Body of pancreas (tissue), 4 donors: ENCODE results near the gene USP6NL. TPM values are rescaled to one million over a fixed set of nuclear protein-coding genes. Genes with fewer than 3 reads are reported as not detected.

Experiments
- ATAC-seq: fragments of 150-250 bp; one replicate; pipeline ENCODE4 v1.9.1; 2016
- DNase-seq, 4 donors: peaks; one replicate each; pipeline ENCODE4 v3.0.0-alpha.2; 2019
- H3K27ac ChIP-seq, 4 donors: fragments of 200-600 bp; sonication (generic); 1 replicate in 3 of 4; 2 replicates in 1 of 4; pipeline versions ENCODE4 v1.5.1 to v1.6.1; 2016 to 2019; ENCODE audit warnings: mild to moderate bottlenecking in 1 of 4, mixed read lengths in 1 of 4, moderate library complexity in 1 of 4
- H3K27me3 ChIP-seq, 2 donors: fragments of 200-600 bp; sonication (generic); one replicate each; pipeline ENCODE4 v1.6.0; 2016; ENCODE audit warnings: mild to moderate bottlenecking in 1 of 2
- H3K36me3 ChIP-seq, 2 donors: fragments of 200-600 bp; sonication (generic); replicated peaks in 1 of 2; 2 replicates each; pipeline ENCODE4 v1.5.1; 2016; ENCODE audit warnings: low read depth in 2 of 2; ENCODE audit not compliant: insufficient read depth in 1 of 2
- H3K4me1 ChIP-seq: fragments of 200-600 bp; sonication (generic); one replicate; pipeline ENCODE4 v1.6.0; 2016
- H3K4me3 ChIP-seq, 2 donors: fragments of 200-600 bp; sonication (generic); 1 replicate in 1 of 2; 2 replicates in 1 of 2; pipeline ENCODE4 v1.5.1; 2016 to 2019
- H3K9me3 ChIP-seq, 3 donors: fragments of 200-600 bp; sonication (generic); 1 replicate in 2 of 3; 2 replicates in 1 of 3; pipeline ENCODE4 v1.5.1; 2016
- POLR2A ChIP-seq, 3 donors: fragments of 450-650 bp; IDR thresholded peaks; one replicate each; pipeline ENCODE4 v1.6.1; 2016; ENCODE audit warnings: antibody characterized with exemption in 3 of 3, mild to moderate bottlenecking in 2 of 3
- WGBS, 2 donors: methylation state at CpG; one replicate each; pipeline ENCODE4 v1.1.5; 2017; 5-methylcytosine and 5-hydroxymethylcytosine counted together
- intact Hi-C: fragments of 100-400 bp; cut with DNase I; formaldehyde crosslinking; loops from one replicate; pipeline ENCODE4 v1.15.1; 2023
- total RNA-seq, 2 donors: library from RNA; depleted of rRNA; stranded (reverse); fragments of >200 nt; gene quantifications; one replicate each; pipeline ENCODE4 v1.1.0, GENCODE V29; 2016
- TF ChIP-seq, protein P1 (sequence below), 7 experiments: fragments of 450-650 bp in 4 of 7; fragments of 200-600 bp in 3 of 7; sonication (generic) in 3 of 7; IDR thresholded peaks; one replicate each; pipeline ENCODE4 v1.5.1; 2016 to 2019; ENCODE audit warnings: antibody characterized with exemption in 7 of 7

Gene USP6NL
- total RNA-seq, 2 donors from 2014 or later: 13.7 to 16.8 TPM

DNA sequence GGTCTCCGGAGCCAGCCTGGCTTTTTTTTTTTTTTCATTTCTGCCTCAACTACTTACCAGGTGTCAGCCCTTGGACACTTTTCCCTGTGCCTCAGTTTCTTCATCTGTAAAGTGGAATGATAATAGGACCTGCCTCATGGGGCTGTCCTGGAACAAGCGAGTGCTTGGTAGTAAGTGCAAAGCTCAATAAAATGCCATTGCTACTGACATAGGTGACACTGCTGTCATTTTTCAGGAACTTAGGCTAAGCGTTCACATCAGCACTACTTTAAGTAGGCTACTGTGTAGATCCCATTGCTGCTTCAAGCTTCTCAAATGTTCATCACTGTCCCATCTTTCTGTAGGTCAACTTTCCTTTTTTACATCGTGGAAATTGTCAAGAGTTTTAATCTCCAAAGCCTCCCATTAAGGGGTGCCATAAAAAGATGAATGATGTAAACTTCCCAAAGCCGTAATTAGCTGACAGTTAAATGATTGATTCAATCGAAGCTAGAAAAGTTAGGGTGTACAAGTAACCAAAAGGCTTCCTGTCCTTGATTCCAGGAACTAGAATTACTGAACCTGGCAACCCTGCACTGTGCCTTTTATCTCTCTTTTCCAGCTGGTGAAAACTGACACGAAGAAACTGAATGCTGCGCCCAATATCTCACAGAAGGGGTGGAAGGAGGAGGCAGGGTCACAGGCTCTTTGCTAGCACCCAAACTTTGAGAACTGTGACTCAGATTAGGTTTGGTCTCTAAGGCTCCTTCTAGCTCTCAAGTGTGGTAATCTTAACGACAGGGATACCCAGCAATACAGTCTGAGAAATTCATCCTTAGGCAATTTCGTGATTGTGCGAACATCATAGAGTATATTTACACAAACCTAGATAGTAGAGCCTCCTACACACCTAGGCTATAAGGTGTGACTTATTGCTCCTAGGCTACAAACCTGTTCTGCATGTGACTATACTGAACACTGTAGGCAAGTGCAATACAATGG is 861 bp upstream of the USP6NL start:
- no peaks in the 10 kb centered on the region for H3K36me3 ChIP-seq
- no peaks in the 10 kb centered on the region for H3K27me3 ChIP-seq
- ATAC-seq (peak; percentile 10), DNase-seq (peak in 2 of 4 donors; percentile 26 to 28)
- H3K4me3 ChIP-seq: peak overlapping the region; percentile 61 to 63
- intact Hi-C loops: no loop called here
- H3K9me3 ChIP-seq: no peaks in the 10 kb centered on the region
- peaks cover 15% of the 10 kb centered on the region for H3K4me1 ChIP-seq
- WGBS, 2 donors: 4 to 6% methylated on average over 10 to 11 of the region's 11 CpGs
- TF ChIP-seq POLR2A (IDR thresholded peaks at IDR 0.05): no peak
- TF ChIP-seq, protein P1, sequence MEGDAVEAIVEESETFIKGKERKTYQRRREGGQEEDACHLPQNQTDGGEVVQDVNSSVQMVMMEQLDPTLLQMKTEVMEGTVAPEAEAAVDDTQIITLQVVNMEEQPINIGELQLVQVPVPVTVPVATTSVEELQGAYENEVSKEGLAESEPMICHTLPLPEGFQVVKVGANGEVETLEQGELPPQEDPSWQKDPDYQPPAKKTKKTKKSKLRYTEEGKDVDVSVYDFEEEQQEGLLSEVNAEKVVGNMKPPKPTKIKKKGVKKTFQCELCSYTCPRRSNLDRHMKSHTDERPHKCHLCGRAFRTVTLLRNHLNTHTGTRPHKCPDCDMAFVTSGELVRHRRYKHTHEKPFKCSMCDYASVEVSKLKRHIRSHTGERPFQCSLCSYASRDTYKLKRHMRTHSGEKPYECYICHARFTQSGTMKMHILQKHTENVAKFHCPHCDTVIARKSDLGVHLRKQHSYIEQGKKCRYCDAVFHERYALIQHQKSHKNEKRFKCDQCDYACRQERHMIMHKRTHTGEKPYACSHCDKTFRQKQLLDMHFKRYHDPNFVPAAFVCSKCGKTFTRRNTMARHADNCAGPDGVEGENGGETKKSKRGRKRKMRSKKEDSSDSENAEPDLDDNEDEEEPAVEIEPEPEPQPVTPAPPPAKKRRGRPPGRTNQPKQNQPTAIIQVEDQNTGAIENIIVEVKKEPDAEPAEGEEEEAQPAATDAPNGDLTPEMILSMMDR (IDR thresholded peaks at IDR 0.05): no peak
- H3K27ac ChIP-seq: peak overlapping the region; percentile 71 to 95 (median 94)

DNA sequence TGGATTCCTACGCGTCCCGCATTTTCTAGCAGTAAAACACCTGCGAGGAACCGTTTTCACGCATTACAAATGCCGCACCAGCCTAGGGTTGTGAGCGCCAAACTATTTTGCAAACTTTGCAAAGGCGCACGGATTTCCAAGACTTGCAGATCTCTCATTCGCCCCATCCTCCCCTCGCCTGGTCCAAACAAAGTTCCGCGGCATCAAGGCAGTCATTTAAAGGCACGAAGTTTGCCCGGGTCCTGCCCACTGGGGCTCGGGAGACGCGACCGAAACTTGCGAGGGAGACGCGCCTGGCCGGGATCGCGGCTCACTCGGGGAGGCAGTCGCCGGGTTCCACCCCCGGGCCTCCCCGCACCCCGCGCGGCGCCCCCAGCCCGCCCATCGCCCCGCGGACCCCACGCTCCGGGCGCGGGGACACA is 613 bp downstream of the USP6NL start:
- no peaks in the 10 kb centered on the region for H3K9me3 ChIP-seq
- peak overlapping the region; percentile 48 to 83 for H3K4me3 ChIP-seq
- WGBS, 2 donors: 0 to 2% methylated on average over 20 to 22 of the region's 43 CpGs
- H3K36me3 ChIP-seq: no peaks in the 10 kb centered on the region
- intact Hi-C loops: no loop called here
- ATAC-seq (peak; percentile 16), DNase-seq (peak; percentile 28 to 41 (median 36))
- TF ChIP-seq, protein P1 (IDR thresholded peaks at IDR 0.05): no peak
- no peak for TF ChIP-seq POLR2A (IDR thresholded peaks at IDR 0.05)
- peak overlapping the region; percentile 87 to 95 (median 94) for H3K27ac ChIP-seq
- H3K27me3 ChIP-seq: no peaks in the 10 kb centered on the region
- peaks cover 15% of the 10 kb centered on the region for H3K4me1 ChIP-seq

DNA sequence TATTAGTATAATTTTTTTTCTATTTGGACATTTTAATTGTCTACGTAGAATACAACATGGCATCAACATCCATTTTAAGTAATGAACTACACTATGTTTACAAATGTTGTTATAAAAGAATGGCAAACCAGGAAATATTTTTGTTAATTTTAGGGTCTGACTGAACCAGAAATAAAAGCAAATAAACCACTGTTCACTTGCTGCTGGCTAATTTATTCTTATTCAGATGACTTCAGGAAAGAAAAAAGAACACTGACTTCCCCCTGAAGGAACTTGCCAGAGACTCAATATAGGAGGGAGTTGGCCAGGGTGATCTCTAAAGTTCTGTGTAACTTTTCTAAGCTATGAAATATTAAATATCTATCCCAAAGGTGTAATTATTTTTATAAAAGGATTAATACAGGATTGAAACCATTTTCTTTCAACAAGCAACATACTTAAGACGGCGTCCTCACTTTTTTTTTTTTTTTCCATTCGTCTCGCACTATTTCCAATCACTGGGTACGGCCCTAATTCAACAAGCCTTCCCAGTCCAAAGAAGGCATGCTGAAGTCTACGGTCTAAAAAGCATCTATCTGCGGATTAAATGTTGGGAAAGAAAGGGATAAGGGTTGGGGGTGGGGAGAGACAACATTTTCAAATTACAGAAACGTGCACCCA is 1.2 kb downstream of the USP6NL start:
- intact Hi-C loops: no loop called here
- no peaks in the 10 kb centered on the region for H3K9me3 ChIP-seq
- ATAC-seq: no peak
- 6 to 7% methylated on average over 9 of the region's 9 CpGs for WGBS, 2 donors
- peaks cover 15% of the 10 kb centered on the region for H3K4me1 ChIP-seq
- no peaks in the 10 kb centered on the region for H3K27me3 ChIP-seq
- DNase-seq: no peak
- TF ChIP-seq, protein P1 (IDR thresholded peaks at IDR 0.05): no peak
- no peak for TF ChIP-seq POLR2A (IDR thresholded peaks at IDR 0.05)
- H3K36me3 ChIP-seq: no peaks in the 10 kb centered on the region
- peak overlapping the region; percentile 87 to 95 (median 94) for H3K27ac ChIP-seq
- peak overlapping the region; percentile 48 to 83 for H3K4me3 ChIP-seq

DNA sequence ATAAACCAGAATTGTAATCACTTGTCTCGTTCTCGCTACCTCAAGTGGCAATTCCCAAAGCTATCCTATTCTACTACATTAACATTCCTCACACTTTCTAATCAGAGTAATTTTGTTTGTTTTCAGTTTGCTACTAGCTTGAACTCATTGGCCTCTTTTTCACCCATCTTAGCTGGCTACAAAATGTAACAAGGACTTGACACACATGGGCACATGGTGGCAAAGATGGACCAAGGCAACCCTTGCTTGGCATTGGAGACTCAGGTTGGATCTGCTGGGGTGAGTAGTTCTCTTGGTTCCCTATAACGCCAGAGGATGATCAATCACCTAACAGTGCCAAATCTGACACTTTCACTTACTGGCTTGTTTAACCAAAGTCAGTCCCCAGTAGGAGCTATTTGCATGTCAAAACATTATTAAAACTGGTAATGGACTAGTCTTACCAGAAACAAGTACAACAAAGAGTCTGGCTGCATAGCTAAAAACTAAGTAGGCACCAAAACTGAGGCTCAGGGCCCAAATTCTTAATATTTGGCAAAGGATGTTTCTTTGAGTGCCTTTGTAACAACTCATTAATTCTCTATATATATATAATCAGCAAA is 1.9 kb downstream of the USP6NL start:
- intact Hi-C loops: no loop called here
- Histone ChIP-seq H3K36me3 (no peaks in the 10 kb centered on the region), H3K4me1 (peaks cover 15% of the 10 kb centered on the region), H3K4me3 (no peak overlapping the region), H3K9me3 (no peaks in the 10 kb centered on the region), H3K27ac (peak overlapping the region in 2 of 4 donors; percentile 94 to 95), H3K27me3 (no peaks in the 10 kb centered on the region)
- 60 to 71% methylated on average over 3 of the region's 3 CpGs for WGBS, 2 donors
- TF ChIP-seq POLR2A (IDR thresholded peaks at IDR 0.05): no peak
- TF ChIP-seq, protein P1 (IDR thresholded peaks at IDR 0.05): no peak
- no peak for DNase-seq
- no peak for ATAC-seq
